CD4-positive, CD25-positive, alpha-beta regulatory T cell (primary cell): Measurements from ENCODE around the gene GTPBP6. TPM values are rescaled to one million over a fixed set of nuclear protein-coding genes. Genes with fewer than 3 reads are reported as not detected.

Experiments used
- ATAC-seq, 2 donors: fragments of 150-1000 bp; cut with Tn5 transposase; one replicate each; pipeline ENCODE4 v1.10.0; 2021; ENCODE audit warnings: low read depth in 2 of 2, moderate number of reproducible peaks in 2 of 2, moderate library complexity in 1 of 2
- DNase-seq, 3 donors: peaks; one replicate each; pipeline versions ENCODE4 v3.0.0 to v3.0.0-alpha.2; 2012 to 2022; ENCODE audit warnings: mixed read lengths in 1 of 3
- H3K27ac ChIP-seq: one replicate; pipeline ENCODE4 v1.7.0; 2013; ENCODE audit warnings: mild to moderate bottlenecking, low read length; ENCODE audit not compliant: insufficient read depth, poor library complexity, severe bottlenecking
- H3K27me3 ChIP-seq: one replicate; pipeline ENCODE4 v1.7.0; 2013; ENCODE audit warnings: low read length; ENCODE audit not compliant: control insufficient read depth, insufficient read depth
- H3K36me3 ChIP-seq: one replicate; pipeline ENCODE4 v1.7.0; 2013; ENCODE audit warnings: mild to moderate bottlenecking, low read length, moderate library complexity; ENCODE audit not compliant: control insufficient read depth, insufficient read depth
- H3K4me1 ChIP-seq: 2 replicates; pipeline ENCODE4 v1.7.0; 2013; ENCODE audit warnings: mild to moderate bottlenecking, low read length; ENCODE audit not compliant: insufficient read depth, control insufficient read depth, poor library complexity, severe bottlenecking
- H3K4me3 ChIP-seq: one replicate; pipeline ENCODE4 v1.7.0; 2013; ENCODE audit warnings: low read depth, mild to moderate bottlenecking, low read length, moderate library complexity
- H3K9me3 ChIP-seq, 2 experiments: 1 replicate in 1 of 2; 2 replicates in 1 of 2; pipeline ENCODE4 v1.7.0; 2013; ENCODE audit warnings: low read length in 2 of 2, mild to moderate bottlenecking in 1 of 2, moderate library complexity in 1 of 2; ENCODE audit not compliant: control insufficient read depth in 2 of 2
- H3K27ac Mint-ChIP-seq, 3 donors: one replicate each; pipeline ENCODE4 v1.8.0; 2020 to 2022; ENCODE audit warnings: mild to moderate bottlenecking in 3 of 3, mixed read lengths in 3 of 3, moderate library complexity in 2 of 3
- H3K27me3 Mint-ChIP-seq: one replicate; pipeline ENCODE4 v1.8.0; 2022; ENCODE audit warnings: mild to moderate bottlenecking, mixed read lengths
- H3K36me3 Mint-ChIP-seq: one replicate; pipeline ENCODE4 v1.8.0; 2020; ENCODE audit warnings: mixed read lengths
- H3K4me1 Mint-ChIP-seq, 4 donors: one replicate each; pipeline ENCODE4 v1.8.0; 2020 to 2022; ENCODE audit warnings: mixed read lengths in 4 of 4, mild to moderate bottlenecking in 1 of 4
- H3K4me3 Mint-ChIP-seq, 4 donors: one replicate each; pipeline ENCODE4 v1.8.0; 2020 to 2022; ENCODE audit warnings: mild to moderate bottlenecking in 4 of 4, mixed read lengths in 4 of 4, moderate library complexity in 3 of 4
- H3K9me3 Mint-ChIP-seq, 7 donors: one replicate each; pipeline ENCODE4 v1.8.0; 2020 to 2022; ENCODE audit warnings: mixed read lengths in 7 of 7, mild to moderate bottlenecking in 3 of 7, moderate library complexity in 2 of 7
- polyA plus RNA-seq, 4 donors: library from polyadenylated mRNA; unstranded; fragments of 300-500 nt; fragmentation: Illumina TruSeq; gene quantifications; one replicate each; pipeline ENCODE4 v1.2.3, GENCODE V29; 2021
- total RNA-seq: library from RNA; stranded (reverse); gene quantifications from one replicate; pipeline ENCODE4 v1.2.3, GENCODE V29; 2022

Gene GTPBP6
- total and polyA plus RNA-seq, 5 donors from 2014 or later = 29.7 to 62.2 (median 36.7) TPM

DNA sequence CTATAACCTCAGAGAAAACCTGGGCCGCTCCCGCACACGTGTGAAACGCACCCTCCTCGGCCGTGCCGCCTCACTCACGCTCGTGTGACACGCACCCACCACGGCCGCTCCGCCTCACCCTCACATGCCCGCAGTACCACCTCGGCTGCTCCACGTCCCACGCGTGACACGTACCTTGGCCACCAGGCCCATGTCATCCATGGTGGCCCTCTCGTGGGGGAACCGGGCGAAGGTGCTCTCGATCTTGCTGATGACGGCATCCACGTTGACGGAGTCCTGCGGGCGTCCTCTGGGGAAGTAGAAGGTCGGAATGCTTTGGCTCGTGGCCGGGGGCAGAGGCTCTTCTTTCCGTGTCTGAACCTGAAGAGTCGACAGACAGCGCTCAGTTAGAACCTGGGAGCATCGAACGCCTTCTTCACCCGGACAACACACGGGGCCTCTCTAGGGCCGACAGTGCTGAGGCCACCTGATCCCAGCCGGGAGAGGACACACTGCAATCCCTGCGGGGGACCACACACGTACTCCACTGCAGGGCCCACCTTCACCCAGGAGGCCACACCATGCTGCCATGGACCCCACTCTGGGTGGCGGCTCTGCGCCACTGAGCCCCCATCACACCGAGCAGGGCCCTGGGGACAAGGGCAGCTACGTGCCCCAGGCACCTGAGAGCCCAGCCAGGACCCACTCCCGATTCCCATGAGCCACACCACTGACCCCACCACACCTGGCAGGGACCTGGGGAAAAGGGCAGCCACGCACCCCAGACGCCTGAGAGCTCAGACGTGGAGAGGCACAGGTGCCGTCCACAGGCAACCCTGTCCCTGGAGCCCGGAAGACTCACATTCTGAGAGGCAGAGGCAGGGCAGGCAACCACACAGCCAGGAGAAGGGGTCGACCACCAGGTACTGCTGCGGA is 42.9 kb upstream of the GTPBP6 start:
- DNase-seq (no peak), ATAC-seq (no peak)
- H3K27me3 Mint-ChIP-seq = no peaks in the 10 kb centered on the region
- H3K36me3 ChIP-seq = peaks cover 22% of the 10 kb centered on the region
- peaks cover 33% of the 10 kb centered on the region for H3K36me3 Mint-ChIP-seq
- H3K4me1 Mint-ChIP-seq = peaks cover 10 to 18% (median 14%) of the 10 kb centered on the region in 4 donors
- peaks cover 0 to 23% (median 6%) of the 10 kb centered on the region in 7 donors for H3K9me3 Mint-ChIP-seq
- H3K4me3 ChIP-seq = no peak overlapping the region
- H3K4me3 Mint-ChIP-seq = no peak overlapping the region
- H3K27ac ChIP-seq = no peak overlapping the region
- no peaks in the 10 kb centered on the region for H3K27me3 ChIP-seq
- H3K4me1 ChIP-seq = peaks cover 11% of the 10 kb centered on the region
- peaks cover 10 to 27% of the 10 kb centered on the region in 2 experiments for H3K9me3 ChIP-seq
- no peak overlapping the region for H3K27ac Mint-ChIP-seq

GRCh38 chrX:360496-361150 is 42.0 kb upstream of the GTPBP6 start:
- Histone ChIP-seq H3K27me3 (no peaks in the 10 kb centered on the region), H3K27ac (no peak overlapping the region), H3K4me1 (peaks cover 11% of the 10 kb centered on the region), H3K9me3 (peaks cover 10 to 27% of the 10 kb centered on the region in 2 experiments), H3K36me3 (peaks cover 22% of the 10 kb centered on the region), H3K4me3 (no peak overlapping the region)
- ATAC-seq (no peak), DNase-seq (no peak)
- no peak overlapping the region for H3K27ac Mint-ChIP-seq
- H3K36me3 Mint-ChIP-seq = peaks cover 33% of the 10 kb centered on the region
- no peaks in the 10 kb centered on the region for H3K27me3 Mint-ChIP-seq
- H3K9me3 Mint-ChIP-seq = peaks cover 0 to 23% (median 6%) of the 10 kb centered on the region in 7 donors
- H3K4me1 Mint-ChIP-seq = peaks cover 10 to 25% (median 16%) of the 10 kb centered on the region in 4 donors
- no peak overlapping the region for H3K4me3 Mint-ChIP-seq

DNA sequence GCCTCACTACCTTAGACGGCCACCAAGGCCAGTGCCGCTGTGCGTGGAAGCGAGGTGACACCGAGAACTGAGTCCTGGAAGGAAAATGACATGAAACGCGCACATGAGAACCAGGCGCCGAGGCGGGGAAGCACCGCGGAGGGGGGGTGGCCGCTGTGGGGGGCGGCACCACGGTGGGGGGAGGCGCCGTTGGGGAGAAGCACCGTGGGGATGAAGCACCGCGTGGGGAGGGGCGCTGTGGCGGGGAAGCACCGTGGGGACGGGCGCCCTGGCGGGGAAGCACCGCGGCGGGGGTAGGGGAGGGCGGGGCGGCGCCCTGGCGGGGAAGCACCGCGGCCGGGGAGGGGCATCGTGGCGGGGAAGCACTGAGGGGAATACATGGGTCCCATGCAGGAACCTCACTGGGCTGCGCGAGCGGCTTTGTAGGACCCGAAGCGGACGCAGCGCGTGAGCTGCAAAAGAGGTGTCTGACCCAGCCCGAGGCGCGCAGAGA is 40.1 kb upstream of the GTPBP6 start:
- Histone ChIP-seq H3K4me3 (no peak overlapping the region), H3K27me3 (no peaks in the 10 kb centered on the region), H3K4me1 (peaks cover 11% of the 10 kb centered on the region), H3K9me3 (peaks cover 10 to 27% of the 10 kb centered on the region in 2 experiments), H3K27ac (no peak overlapping the region), H3K36me3 (peaks cover 22% of the 10 kb centered on the region)
- Mint-ChIP-seq H3K9me3 (peaks cover 0 to 23% (median 6%) of the 10 kb centered on the region in 7 donors), H3K36me3 (peaks cover 36% of the 10 kb centered on the region), H3K27ac (peak overlapping the region in 2 of 3 donors; percentile 29 to 84), H3K27me3 (no peaks in the 10 kb centered on the region), H3K4me3 (no peak overlapping the region), H3K4me1 (peaks cover 10 to 28% (median 16%) of the 10 kb centered on the region in 4 donors)
- no peak for DNase-seq
- no peak for ATAC-seq

DNA sequence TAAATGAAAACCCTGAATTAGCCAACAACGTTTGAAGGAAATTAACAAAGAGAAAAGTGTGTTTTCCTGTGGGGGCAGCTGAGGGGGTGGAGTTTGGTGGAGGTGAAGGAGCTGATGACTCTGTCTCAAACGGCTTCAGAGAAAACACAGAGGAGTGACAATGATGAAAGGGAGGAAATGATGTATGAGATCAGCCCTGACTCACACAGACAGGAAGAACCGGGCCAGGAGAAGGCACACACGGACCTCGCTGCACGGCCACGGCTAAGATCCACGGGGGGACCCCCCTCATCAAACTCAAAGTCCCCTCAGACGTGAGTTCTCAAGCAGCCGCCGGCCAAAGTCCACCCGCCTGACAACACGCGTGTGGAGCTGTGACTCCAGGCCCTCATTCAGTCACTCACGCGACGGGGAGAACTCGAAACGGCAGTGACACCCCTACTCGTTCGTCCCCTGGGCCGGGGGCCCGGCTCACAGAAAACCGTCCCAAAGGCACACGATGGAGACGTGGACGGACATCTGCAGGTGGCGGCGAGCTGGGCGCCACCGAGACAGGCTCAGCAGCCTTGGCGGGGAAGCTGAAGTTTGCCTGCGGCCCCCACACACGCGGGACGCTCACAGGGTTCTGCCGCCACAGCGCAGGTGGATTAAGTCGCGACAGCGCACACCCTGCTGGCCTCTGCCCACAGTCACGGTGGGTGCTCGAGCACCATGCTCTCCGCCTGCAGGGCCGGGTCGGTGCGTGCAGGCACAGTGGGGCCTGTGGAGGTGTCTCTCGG is 39.3 kb upstream of the GTPBP6 start:
- H3K4me3 Mint-ChIP-seq = peak overlapping the region; percentile 34 to 69 (median 56)
- H3K27ac Mint-ChIP-seq = peak overlapping the region; percentile 72 to 98 (median 96)
- peaks cover 36% of the 10 kb centered on the region for H3K36me3 Mint-ChIP-seq

DNA sequence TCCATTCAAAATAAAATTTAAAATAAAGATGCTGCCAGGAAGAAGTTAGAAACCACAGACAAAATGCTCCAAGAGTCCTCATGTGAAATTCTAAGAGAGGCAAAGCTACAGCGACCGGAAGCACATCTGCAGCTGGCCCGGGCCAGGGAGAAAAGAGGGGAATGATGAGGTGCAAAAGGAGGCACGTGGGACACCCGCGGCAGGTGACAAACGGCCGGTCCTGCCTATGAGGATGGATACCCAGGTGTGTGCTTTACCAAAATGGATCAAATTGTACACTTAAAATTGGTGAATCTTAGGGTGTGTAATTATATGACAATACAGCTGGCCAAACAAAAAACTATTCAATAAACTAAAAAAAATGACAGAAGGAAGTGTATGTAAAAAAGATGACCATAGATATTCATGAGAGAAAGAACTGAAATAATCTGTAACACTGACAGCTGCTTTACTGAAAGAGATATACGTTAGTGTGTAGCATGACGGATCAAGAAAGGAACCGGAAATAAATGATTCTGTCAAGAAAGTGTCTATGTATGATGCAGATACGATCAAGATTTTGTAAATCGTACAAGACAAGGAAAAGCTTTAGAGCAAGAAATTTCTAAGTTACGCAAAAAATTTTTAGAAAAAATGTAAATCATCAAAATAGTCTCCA is 38.6 kb upstream of the GTPBP6 start:
- H3K4me1 Mint-ChIP-seq = peaks cover 10 to 25% (median 17%) of the 10 kb centered on the region in 4 donors
- H3K36me3 ChIP-seq = peaks cover 22% of the 10 kb centered on the region
- peak overlapping the region; percentile 70 for H3K27ac ChIP-seq
- DNase-seq = no peak
- peaks cover 0 to 20% (median 4%) of the 10 kb centered on the region in 7 donors for H3K9me3 Mint-ChIP-seq
- peak; percentile 41 to 52 for ATAC-seq
- H3K4me3 Mint-ChIP-seq = peak overlapping the region; percentile 34 to 69 (median 56)
- peaks cover 11% of the 10 kb centered on the region for H3K4me1 ChIP-seq
- peaks cover 32% of the 10 kb centered on the region for H3K36me3 Mint-ChIP-seq
- no peaks in the 10 kb centered on the region for H3K27me3 Mint-ChIP-seq
- peak overlapping the region; percentile 67 for H3K4me3 ChIP-seq
- H3K27ac Mint-ChIP-seq = peak overlapping the region; percentile 72 to 98 (median 96)
- no peaks in the 10 kb centered on the region for H3K27me3 ChIP-seq
- H3K9me3 ChIP-seq = peaks cover 10 to 27% of the 10 kb centered on the region in 2 experiments

More for the DNA sequence above, 39.3 kb upstream of the GTPBP6 start:
- DNase-seq = peak in 2 of 3 donors; percentile 72 to 85
- peak; percentile 95 for ATAC-seq
- H3K27me3 ChIP-seq = no peaks in the 10 kb centered on the region
- peaks cover 11% of the 10 kb centered on the region for H3K4me1 ChIP-seq
- Mint-ChIP-seq H3K9me3 (peaks cover 0 to 23% (median 6%) of the 10 kb centered on the region in 7 donors), H3K4me1 (peaks cover 10 to 28% (median 16%) of the 10 kb centered on the region in 4 donors), H3K27me3 (no peaks in the 10 kb centered on the region)
- peaks cover 10 to 27% of the 10 kb centered on the region in 2 experiments for H3K9me3 ChIP-seq
- H3K27ac ChIP-seq = peak overlapping the region; percentile 70
- H3K4me3 ChIP-seq = peak overlapping the region; percentile 67
- H3K36me3 ChIP-seq = peaks cover 22% of the 10 kb centered on the region

DNA sequence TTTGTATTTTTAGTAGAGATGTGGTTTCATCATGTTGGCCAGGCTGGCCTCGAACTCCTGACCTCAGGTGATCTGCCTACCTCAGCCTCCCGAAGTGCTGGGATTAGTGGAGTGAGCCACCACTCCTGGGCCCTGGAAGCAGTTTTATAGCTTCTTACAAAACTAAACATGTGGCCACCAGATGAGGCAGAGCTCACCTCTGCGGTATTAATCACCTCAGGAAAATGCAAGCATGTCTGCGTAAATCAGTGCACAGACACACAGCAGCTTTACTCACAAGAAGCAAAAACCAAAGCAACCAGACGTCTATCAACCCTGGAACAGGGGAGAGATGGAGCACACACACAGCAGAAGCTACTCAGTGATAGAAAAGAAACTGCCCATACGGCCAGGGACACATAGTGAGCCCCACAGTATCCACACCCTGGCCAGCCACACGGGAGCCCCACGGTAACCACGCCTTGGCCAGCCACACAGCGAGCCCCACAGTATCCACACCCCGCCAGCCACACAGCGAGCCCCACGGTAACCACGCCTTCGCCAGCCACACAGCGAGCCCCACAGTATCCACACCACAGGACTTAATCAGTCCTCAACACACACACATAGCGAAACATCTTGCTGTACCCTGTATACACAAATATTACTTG is 37.9 kb upstream of the GTPBP6 start:
- H3K27me3 Mint-ChIP-seq = no peaks in the 10 kb centered on the region
- H3K9me3 ChIP-seq = peaks cover 10 to 27% of the 10 kb centered on the region in 2 experiments
- H3K27me3 ChIP-seq = no peaks in the 10 kb centered on the region
- H3K4me3 Mint-ChIP-seq = peak overlapping the region in 1 of 4 donors; percentile 21
- H3K4me1 ChIP-seq = peaks cover 11% of the 10 kb centered on the region
- peaks cover 10 to 24% (median 17%) of the 10 kb centered on the region in 4 donors for H3K4me1 Mint-ChIP-seq
- peak overlapping the region; percentile 72 to 98 (median 96) for H3K27ac Mint-ChIP-seq
- H3K9me3 Mint-ChIP-seq = peaks cover 0 to 18% (median 3%) of the 10 kb centered on the region in 7 donors
- ATAC-seq (no peak), DNase-seq (no peak)
- peaks cover 22% of the 10 kb centered on the region for H3K36me3 ChIP-seq
- peaks cover 29% of the 10 kb centered on the region for H3K36me3 Mint-ChIP-seq
- H3K27ac ChIP-seq = peak overlapping the region; percentile 70
- H3K4me3 ChIP-seq = no peak overlapping the region
